Upper lobe of right lung (tissue), 1 donor: Measurements from ENCODE around the gene FAM168A. TPM values are rescaled to one million over a fixed set of nuclear protein-coding genes. Genes with fewer than 3 reads are reported as not detected.

Experiments used
- ATAC-seq: fragments of 200-7000 bp; cut with Tn5 transposase; one replicate; pipeline ENCODE4 v1.9.1; 2020; ENCODE audit warnings: mild to moderate bottlenecking, moderate library complexity
- DNase-seq: peaks from one replicate; pipeline ENCODE4 v3.0.0-alpha.2; 2020
- H3K27ac ChIP-seq: fragments of 200-600 bp; one replicate; pipeline ENCODE4 v1.8.0; 2022
- H3K27me3 ChIP-seq: fragments of 200-600 bp; one replicate; pipeline ENCODE4 v1.8.0; 2022; ENCODE audit warnings: mild to moderate bottlenecking
- H3K36me3 ChIP-seq: fragments of 200-600 bp; one replicate; pipeline ENCODE4 v1.8.0; 2022
- H3K4me1 ChIP-seq: fragments of 200-600 bp; one replicate; pipeline ENCODE4 v1.8.0; 2022
- H3K4me3 ChIP-seq: fragments of 200-600 bp; one replicate; pipeline ENCODE4 v1.8.0; 2022; ENCODE audit warnings: mild to moderate bottlenecking
- H3K9me3 ChIP-seq: fragments of 200-600 bp; one replicate; pipeline ENCODE4 v1.8.0; 2022
- intact Hi-C: fragments of 100-400 bp; cut with DNase I; formaldehyde crosslinking; loops from one replicate; pipeline ENCODE4 v1.11.0; 2022
- total RNA-seq: library from RNA; stranded (reverse); fragmentation: NEBNext Ultra II Directional; extraction: Animal tissue kit (Norgen Biotek cat#: 25700); gene quantifications from one replicate; pipeline ENCODE4 v1.2.1, GENCODE V29; 2021
- TF ChIP-seq, protein P1 (sequence below): fragments of 200-600 bp; IDR thresholded peaks from one replicate; pipeline ENCODE4 v1.8.0; 2022; ENCODE audit warnings: antibody characterized with exemption
- donor health status: DM: no; HTN: yes; CAD: no; lungs with severe emphysema.

The FAM168A gene
- total RNA-seq, 1 donor from 2014 or later: 30.7 TPM

DNA sequence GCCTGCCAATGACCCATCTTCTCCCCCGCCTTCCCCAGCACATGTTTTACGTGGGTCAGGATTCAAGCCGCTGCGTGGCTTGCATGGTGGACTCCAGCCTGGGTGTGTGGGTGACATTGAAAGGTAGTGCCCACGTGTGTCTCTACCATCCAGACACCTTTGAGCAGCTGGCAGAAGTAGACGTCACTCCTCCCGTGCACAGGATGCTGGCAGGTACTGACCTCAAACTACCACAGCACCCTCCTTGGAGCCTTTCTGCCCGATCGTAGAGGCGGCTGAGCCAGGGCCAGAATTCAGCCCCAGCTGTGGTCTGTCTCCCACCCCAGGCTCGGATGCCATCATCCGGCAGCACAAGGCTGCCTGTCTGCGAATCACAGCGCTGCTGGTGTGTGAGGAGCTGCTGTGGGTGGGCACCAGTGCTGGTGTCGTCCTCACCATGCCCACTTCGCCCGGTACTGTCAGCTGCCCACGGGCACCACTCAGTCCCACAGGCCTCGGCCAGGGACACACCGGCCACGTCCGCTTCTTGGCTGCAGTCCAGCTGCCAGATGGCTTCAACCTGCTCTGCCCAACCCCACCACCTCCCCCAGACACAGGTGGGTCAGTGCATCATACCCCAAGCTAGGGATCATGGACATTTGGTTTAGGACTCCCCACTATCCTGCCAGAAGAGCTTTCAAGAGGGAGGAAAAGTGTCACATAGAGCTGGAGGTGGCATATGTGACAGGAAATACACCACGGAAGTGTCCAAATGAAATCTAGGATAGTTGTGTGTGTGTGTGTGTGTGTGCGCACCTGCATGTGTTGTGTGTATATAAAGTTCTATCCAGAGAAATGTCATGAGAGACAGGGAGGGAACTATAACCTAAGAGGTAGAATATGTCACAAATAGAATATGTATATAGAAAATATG is 232.3 kb downstream of the FAM168A start:
- Histone ChIP-seq H3K36me3 (peaks cover 75% of the 10 kb centered on the region), H3K4me3 (no peak overlapping the region)

GRCh38 chr11:73363147-73363546 is 234.8 kb downstream of the FAM168A start:
- no peak overlapping the region for H3K4me3 ChIP-seq
- TF ChIP-seq, protein P1, sequence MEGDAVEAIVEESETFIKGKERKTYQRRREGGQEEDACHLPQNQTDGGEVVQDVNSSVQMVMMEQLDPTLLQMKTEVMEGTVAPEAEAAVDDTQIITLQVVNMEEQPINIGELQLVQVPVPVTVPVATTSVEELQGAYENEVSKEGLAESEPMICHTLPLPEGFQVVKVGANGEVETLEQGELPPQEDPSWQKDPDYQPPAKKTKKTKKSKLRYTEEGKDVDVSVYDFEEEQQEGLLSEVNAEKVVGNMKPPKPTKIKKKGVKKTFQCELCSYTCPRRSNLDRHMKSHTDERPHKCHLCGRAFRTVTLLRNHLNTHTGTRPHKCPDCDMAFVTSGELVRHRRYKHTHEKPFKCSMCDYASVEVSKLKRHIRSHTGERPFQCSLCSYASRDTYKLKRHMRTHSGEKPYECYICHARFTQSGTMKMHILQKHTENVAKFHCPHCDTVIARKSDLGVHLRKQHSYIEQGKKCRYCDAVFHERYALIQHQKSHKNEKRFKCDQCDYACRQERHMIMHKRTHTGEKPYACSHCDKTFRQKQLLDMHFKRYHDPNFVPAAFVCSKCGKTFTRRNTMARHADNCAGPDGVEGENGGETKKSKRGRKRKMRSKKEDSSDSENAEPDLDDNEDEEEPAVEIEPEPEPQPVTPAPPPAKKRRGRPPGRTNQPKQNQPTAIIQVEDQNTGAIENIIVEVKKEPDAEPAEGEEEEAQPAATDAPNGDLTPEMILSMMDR: no peak
- no peak overlapping the region for H3K27ac ChIP-seq
- peaks cover 10% of the 10 kb centered on the region for H3K4me1 ChIP-seq
- H3K27me3 ChIP-seq: no peaks in the 10 kb centered on the region
- intact Hi-C loops: no loop called here
- no peaks in the 10 kb centered on the region for H3K9me3 ChIP-seq
- DNase-seq (no peak), ATAC-seq (no peak)
- peaks cover 82% of the 10 kb centered on the region for H3K36me3 ChIP-seq

More for the DNA sequence above, 232.3 kb downstream of the FAM168A start:
- H3K27ac ChIP-seq: no peak overlapping the region
- no peaks in the 10 kb centered on the region for H3K27me3 ChIP-seq
- no peak for ATAC-seq
- H3K9me3 ChIP-seq: no peaks in the 10 kb centered on the region
- TF ChIP-seq, protein P1: no peak
- intact Hi-C loops: no loop called here
- peaks cover 10% of the 10 kb centered on the region for H3K4me1 ChIP-seq
- DNase-seq: no peak

DNA sequence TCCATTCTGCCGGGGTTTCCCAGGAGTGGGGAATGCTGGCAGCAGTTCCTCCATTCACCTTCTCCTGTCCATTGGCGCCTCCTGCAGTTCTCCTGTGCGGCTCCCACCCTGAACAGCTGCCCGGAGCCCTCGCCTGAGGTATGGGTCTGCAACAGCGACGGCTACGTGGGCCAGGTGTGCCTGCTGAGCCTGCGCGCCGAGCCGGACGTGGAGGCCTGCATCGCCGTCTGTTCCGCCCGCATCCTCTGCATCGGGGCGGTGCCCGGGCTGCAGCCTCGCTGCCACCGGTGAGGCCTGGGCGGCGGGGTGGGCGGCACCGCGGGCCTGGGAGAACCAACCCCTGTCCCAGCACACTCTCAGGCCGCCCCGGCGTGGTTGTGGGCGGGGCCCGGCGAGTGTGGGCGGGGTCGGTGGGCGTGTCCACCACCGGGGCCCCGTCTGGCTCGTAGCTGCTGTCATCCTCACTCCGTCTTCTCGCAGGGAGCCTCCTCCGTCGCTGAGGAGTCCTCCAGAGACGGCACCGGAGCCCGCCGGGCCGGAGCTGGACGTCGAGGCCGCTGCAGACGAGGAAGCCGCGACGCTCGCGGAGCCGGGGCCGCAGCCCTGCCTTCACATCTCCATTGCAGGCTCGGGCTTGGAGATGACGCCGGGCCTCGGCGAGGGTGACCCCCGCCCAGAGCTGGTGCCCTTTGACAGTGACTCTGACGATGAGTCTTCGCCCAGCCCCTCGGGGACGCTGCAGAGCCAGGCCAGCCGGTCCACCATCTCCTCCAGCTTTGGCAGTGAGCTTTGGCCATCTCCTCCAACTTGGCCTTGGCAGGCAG is 235.7 kb downstream of the FAM168A start:
- Histone ChIP-seq H3K27ac (no peak overlapping the region), H3K36me3 (peaks cover 79% of the 10 kb centered on the region)
- peak; percentile 3 for ATAC-seq

GRCh38 chr11:73360743-73361369 is 237.1 kb downstream of the FAM168A start:
- H3K9me3 ChIP-seq: no peaks in the 10 kb centered on the region
- H3K4me1 ChIP-seq: no peaks in the 10 kb centered on the region
- TF ChIP-seq, protein P1: no peak
- no peak overlapping the region for H3K27ac ChIP-seq
- no peak overlapping the region for H3K4me3 ChIP-seq
- intact Hi-C loops: no loop called here
- DNase-seq: no peak
- H3K36me3 ChIP-seq: peaks cover 74% of the 10 kb centered on the region
- no peaks in the 10 kb centered on the region for H3K27me3 ChIP-seq
- no peak for ATAC-seq

More for the DNA sequence above, 235.7 kb downstream of the FAM168A start:
- Histone ChIP-seq H3K4me3 (no peak overlapping the region), H3K4me1 (peaks cover 8% of the 10 kb centered on the region), H3K9me3 (no peaks in the 10 kb centered on the region), H3K27me3 (no peaks in the 10 kb centered on the region)
- no peak for DNase-seq
- TF ChIP-seq, protein P1: no peak
- intact Hi-C loops: no loop called here

DNA sequence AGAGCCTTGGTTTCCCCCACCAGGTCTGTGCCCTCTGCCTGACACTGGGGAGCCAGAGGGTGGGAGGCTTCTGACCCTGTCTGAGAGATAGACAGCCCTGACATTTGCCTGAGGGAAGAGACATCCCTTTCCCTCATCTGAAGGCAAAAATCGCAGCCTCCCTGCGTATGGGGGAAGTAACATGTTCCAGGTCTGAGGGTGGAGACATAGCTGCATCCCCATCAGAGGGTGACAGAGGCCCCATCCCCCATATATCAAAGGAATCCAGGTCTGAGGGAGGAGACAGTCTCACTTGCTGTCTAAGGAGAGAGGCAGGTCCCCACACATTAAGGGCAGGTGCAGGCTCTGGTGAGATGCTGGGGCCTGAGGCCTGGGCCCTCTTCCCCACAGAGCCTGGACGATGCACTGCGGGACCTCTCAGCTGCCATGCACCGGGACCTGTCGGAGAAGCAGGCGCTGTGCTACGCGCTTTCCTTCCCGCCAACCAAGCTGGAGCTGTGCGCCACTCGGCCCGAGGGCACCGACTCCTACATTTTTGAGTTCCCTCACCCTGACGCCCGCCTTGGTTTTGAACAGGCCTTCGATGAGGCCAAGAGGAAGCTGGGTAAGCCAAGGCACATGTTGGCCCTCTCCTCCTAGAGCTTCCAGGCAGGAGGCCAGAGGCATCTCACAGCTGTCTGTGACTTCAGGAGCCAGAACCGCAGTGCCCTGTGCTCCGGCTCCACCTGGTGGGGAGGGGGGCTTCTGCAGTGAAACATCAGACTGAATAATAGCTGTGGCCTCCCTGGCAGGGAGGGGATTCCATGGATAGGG is 237.8 kb downstream of the FAM168A start:
- TF ChIP-seq, protein P1: no peak
- Histone ChIP-seq H3K4me3 (no peak overlapping the region), H3K27ac (no peak overlapping the region)

More for the DNA sequence above, 237.8 kb downstream of the FAM168A start:
- no peak for DNase-seq
- no peak for ATAC-seq
- no peaks in the 10 kb centered on the region for H3K27me3 ChIP-seq
- intact Hi-C loops: no loop called here
- no peaks in the 10 kb centered on the region for H3K4me1 ChIP-seq
- H3K9me3 ChIP-seq: no peaks in the 10 kb centered on the region
- peaks cover 74% of the 10 kb centered on the region for H3K36me3 ChIP-seq
